Testis (tissue), 3 donors: Measurements from ENCODE around the gene DLX3. TPM values are rescaled to one million over a fixed set of nuclear protein-coding genes. Genes with fewer than 3 reads are reported as not detected.

Experiments
- DNase-seq: peaks from one replicate; pipeline ENCODE4 v3.0.0-alpha.2; 2019
- H3K27ac ChIP-seq, 2 donors: fragments of 200-600 bp; sonication (generic); one replicate each; pipeline ENCODE4 v1.5.1; 2019
- H3K27me3 ChIP-seq: fragments of 200-600 bp; sonication (generic); one replicate; pipeline ENCODE4 v1.5.1; 2019
- H3K36me3 ChIP-seq: fragments of 200-600 bp; sonication (generic); one replicate; pipeline ENCODE4 v1.5.1; 2017; ENCODE audit warnings: low read depth; ENCODE audit errors: missing control alignments
- H3K4me1 ChIP-seq: fragments of 200-600 bp; sonication (generic); one replicate; pipeline ENCODE4 v1.5.1; 2019
- H3K4me3 ChIP-seq, 2 donors: fragments of 200-600 bp; sonication (generic); one replicate each; pipeline ENCODE4 v1.5.1; 2017 to 2019
- H3K9me3 ChIP-seq: fragments of 200-600 bp; sonication (generic); one replicate; pipeline ENCODE4 v1.5.1; 2017
- CTCF ChIP-seq, 3 experiments: fragments of 450-650 bp in 2 of 3; fragments of 200-600 bp in 1 of 3; sonication (generic) in 1 of 3; IDR thresholded peaks; one replicate each; pipeline ENCODE4 v1.5.1; 2016 to 2019; ENCODE audit warnings: antibody characterized with exemption in 3 of 3, mild to moderate bottlenecking in 2 of 3, moderate library complexity in 1 of 3
- POLR2A ChIP-seq: fragments of 450-650 bp; IDR thresholded peaks from one replicate; pipeline ENCODE4 v1.6.1; 2017; ENCODE audit warnings: antibody characterized with exemption, mild to moderate bottlenecking, moderate library complexity
- WGBS, 2 donors: methylation state at CpG; one replicate each; pipeline ENCODE4 v1.1.5; 2018; 5-methylcytosine and 5-hydroxymethylcytosine counted together
- intact Hi-C: fragments of 100-400 bp; cut with DNase I; formaldehyde crosslinking; loops from one replicate; pipeline ENCODE4 v1.15.1; 2023; ENCODE audit warnings: low total_unique reads
- polyA plus RNA-seq: library from polyadenylated mRNA; stranded (reverse); fragments of 350-450 nt; fragmentation: Illumina TruSeq; extraction: RNeasy Lipid Tissue Mini Kit (QIAGEN cat#74804); gene quantifications from one replicate; pipeline ENCODE4 v1.2.3, GENCODE V29; 2014; ENCODE audit warnings: low read depth, low replicate concordance; ENCODE audit not compliant: insufficient read depth
- total RNA-seq, 2 donors: library from RNA; depleted of rRNA; stranded (reverse); fragments of >200 nt; gene quantifications; one replicate each; pipeline ENCODE4 v1.2.3, GENCODE V29; 2016

DLX3 gene
- total and polyA plus RNA-seq, 3 donors from 2014 or later, result 1.0 to 1.5 (median 1.4) TPM

GRCh38 chr17:49964769-49965523 is 30.1 kb downstream of the DLX3 start:
- TF ChIP-seq CTCF (IDR thresholded peaks at IDR 0.05) (no peak), POLR2A (no peak)
- intact Hi-C loops, result no loop called here
- 6 to 7% methylated on average over 32 to 52 of the region's 52 CpGs for WGBS, 2 donors
- no peak overlapping the region for H3K27ac ChIP-seq
- H3K4me3 ChIP-seq, result no peak overlapping the region
- H3K4me1 ChIP-seq, result peaks cover 20% of the 10 kb centered on the region
- H3K27me3 ChIP-seq, result peaks cover 19% of the 10 kb centered on the region
- no peaks in the 10 kb centered on the region for H3K9me3 ChIP-seq
- no peaks in the 10 kb centered on the region for H3K36me3 ChIP-seq
- DNase-seq, result no peak

GRCh38 chr17:49964303-49964768 is 30.7 kb downstream of the DLX3 start:
- WGBS, 2 donors, result 8 to 9% methylated on average over 18 of the region's 18 CpGs

GRCh38 chr17:49963626-49964302 is 31.3 kb downstream of the DLX3 start:
- H3K36me3 ChIP-seq, result no peaks in the 10 kb centered on the region
- WGBS, 2 donors, result 7% methylated on average over 49 to 52 of the region's 52 CpGs
- no peak overlapping the region for H3K4me3 ChIP-seq
- H3K9me3 ChIP-seq, result no peaks in the 10 kb centered on the region
- no peak for DNase-seq
- intact Hi-C loops, result no loop called here
- H3K27me3 ChIP-seq, result peaks cover 19% of the 10 kb centered on the region
- TF ChIP-seq CTCF (IDR thresholded peaks at IDR 0.05) (no peak), POLR2A (no peak)
- no peak overlapping the region for H3K27ac ChIP-seq
- peaks cover 13% of the 10 kb centered on the region for H3K4me1 ChIP-seq

More at GRCh38 chr17:49964303-49964768, 30.7 kb downstream of the DLX3 start:
- Histone ChIP-seq H3K27ac (no peak overlapping the region), H3K4me1 (peaks cover 18% of the 10 kb centered on the region), H3K4me3 (no peak overlapping the region), H3K36me3 (no peaks in the 10 kb centered on the region), H3K9me3 (no peaks in the 10 kb centered on the region), H3K27me3 (peaks cover 19% of the 10 kb centered on the region)
- no peak for TF ChIP-seq CTCF (IDR thresholded peaks at IDR 0.05)
- no peak for TF ChIP-seq POLR2A
- intact Hi-C loops, result no loop called here
- no peak for DNase-seq

GRCh38 chr17:49963309-49963625 is 31.8 kb downstream of the DLX3 start:
- no peak for DNase-seq
- Histone ChIP-seq H3K4me3 (no peak overlapping the region), H3K4me1 (peaks cover 11% of the 10 kb centered on the region), H3K9me3 (no peaks in the 10 kb centered on the region), H3K36me3 (no peaks in the 10 kb centered on the region), H3K27ac (no peak overlapping the region), H3K27me3 (peaks cover 19% of the 10 kb centered on the region)
- intact Hi-C loops, result no loop called here
- WGBS, 2 donors, result 25 to 39% methylated on average over 4 of the region's 4 CpGs
- no peak for TF ChIP-seq CTCF (IDR thresholded peaks at IDR 0.05)
- no peak for TF ChIP-seq POLR2A
